Measurements from ENCODE around the gene CLRN2.

CLRN2 gene

GRCh38 chr4:17559709-17560048 is 44.7 kb downstream of the CLRN2 start:
- in situ Hi-C loops (cut with MboI; ENCODE audit: low sequenced_read_pairs, unreplicated experiment): loop anchor here (10.0 to 25.0 kb wide), 3 partner anchors 65 to 803 kb away; no protein-coding TSS in a partner anchor
- no peak for DNase-seq (ENCODE audit: low spot score)
- TF ChIP-seq, protein P1, sequence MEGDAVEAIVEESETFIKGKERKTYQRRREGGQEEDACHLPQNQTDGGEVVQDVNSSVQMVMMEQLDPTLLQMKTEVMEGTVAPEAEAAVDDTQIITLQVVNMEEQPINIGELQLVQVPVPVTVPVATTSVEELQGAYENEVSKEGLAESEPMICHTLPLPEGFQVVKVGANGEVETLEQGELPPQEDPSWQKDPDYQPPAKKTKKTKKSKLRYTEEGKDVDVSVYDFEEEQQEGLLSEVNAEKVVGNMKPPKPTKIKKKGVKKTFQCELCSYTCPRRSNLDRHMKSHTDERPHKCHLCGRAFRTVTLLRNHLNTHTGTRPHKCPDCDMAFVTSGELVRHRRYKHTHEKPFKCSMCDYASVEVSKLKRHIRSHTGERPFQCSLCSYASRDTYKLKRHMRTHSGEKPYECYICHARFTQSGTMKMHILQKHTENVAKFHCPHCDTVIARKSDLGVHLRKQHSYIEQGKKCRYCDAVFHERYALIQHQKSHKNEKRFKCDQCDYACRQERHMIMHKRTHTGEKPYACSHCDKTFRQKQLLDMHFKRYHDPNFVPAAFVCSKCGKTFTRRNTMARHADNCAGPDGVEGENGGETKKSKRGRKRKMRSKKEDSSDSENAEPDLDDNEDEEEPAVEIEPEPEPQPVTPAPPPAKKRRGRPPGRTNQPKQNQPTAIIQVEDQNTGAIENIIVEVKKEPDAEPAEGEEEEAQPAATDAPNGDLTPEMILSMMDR (IDR thresholded peaks at IDR 0.05; ENCODE audit: borderline replicate concordance, control extremely low read depth, extremely low read depth, insufficient read depth, missing control alignments): no peak

- in situ Hi-C loops (cut with MboI; ENCODE audit: low sequenced_read_pairs, unreplicated experiment): loop anchor here (25.0 kb wide), 1 partner anchor 802 kb away; no protein-coding TSS in a partner anchor
- DNase-seq (ENCODE audit: low spot score): no peak
- TF ChIP-seq, protein P1 (IDR thresholded peaks at IDR 0.05; ENCODE audit: borderline replicate concordance, control extremely low read depth, extremely low read depth, insufficient read depth, missing control alignments): no peak
These were observed 45.2 kb downstream of the CLRN2 start for GRCh38 chr4:17560065-17560673.

DNA sequence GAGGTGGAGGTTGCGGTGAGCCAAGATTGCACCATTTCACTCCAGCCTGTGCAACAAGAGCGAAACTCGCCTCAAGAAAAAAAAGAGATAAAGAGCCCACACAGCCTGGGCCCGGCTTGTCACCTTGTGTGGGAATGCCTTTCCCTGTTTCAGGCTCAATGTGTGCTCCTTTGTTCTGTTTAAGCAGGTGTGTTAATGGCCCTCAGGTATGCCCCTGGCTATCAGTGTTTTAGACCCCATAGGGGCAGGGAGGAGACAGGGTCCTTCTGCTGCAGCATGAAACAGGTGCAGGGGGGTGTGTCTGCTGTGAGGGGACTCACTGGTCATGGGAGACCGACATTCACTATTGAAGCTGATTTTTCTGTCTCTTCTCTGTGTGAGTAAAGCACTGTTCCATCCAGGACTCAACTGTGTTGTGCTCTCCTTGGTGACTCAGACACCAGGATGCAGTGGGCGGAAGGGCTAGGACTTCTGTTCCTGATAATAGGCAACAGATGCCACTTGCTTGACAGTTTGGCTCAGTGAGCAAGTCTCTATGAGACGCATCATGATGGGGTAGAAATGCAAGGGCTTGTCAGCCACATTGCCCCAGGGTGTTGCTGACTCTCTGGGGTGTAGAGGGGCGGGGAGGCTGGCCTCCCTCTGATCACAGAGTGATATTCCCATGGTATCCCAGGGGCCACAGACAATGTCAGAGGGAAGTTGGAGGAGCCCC is 46.4 kb downstream of the CLRN2 start:
- in situ Hi-C loops (cut with MboI; ENCODE audit: low sequenced_read_pairs, unreplicated experiment): loop anchor here (25.0 kb wide), 1 partner anchor 801 kb away; no protein-coding TSS in a partner anchor
- TF ChIP-seq, protein P1 (IDR thresholded peaks at IDR 0.05; ENCODE audit: borderline replicate concordance, control extremely low read depth, extremely low read depth, insufficient read depth, missing control alignments): no peak
- DNase-seq (ENCODE audit: low spot score): no peak

GRCh38 chr4:17562157-17562556 is 47.2 kb downstream of the CLRN2 start:
- DNase-seq (ENCODE audit: low spot score): no peak
- in situ Hi-C loops (cut with MboI; ENCODE audit: low sequenced_read_pairs, unreplicated experiment): loop anchor here (25.0 kb wide), 1 partner anchor 800 kb away; no protein-coding TSS in a partner anchor

GRCh38 chr4:17565846-17566245 is 50.9 kb downstream of the CLRN2 start:
- TF ChIP-seq, protein P1 (IDR thresholded peaks at IDR 0.05; ENCODE audit: borderline replicate concordance, control extremely low read depth, extremely low read depth, insufficient read depth, missing control alignments): no peak
- in situ Hi-C loops (cut with MboI; ENCODE audit: low sequenced_read_pairs, unreplicated experiment): loop anchor here (25.0 kb wide), 1 partner anchor 796 kb away; no protein-coding TSS in a partner anchor
- no peak for DNase-seq (ENCODE audit: low spot score)

More at GRCh38 chr4:17562157-17562556, 47.2 kb downstream of the CLRN2 start:
- TF ChIP-seq, protein P1 (IDR thresholded peaks at IDR 0.05; ENCODE audit: borderline replicate concordance, control extremely low read depth, extremely low read depth, insufficient read depth, missing control alignments): no peak

DNA sequence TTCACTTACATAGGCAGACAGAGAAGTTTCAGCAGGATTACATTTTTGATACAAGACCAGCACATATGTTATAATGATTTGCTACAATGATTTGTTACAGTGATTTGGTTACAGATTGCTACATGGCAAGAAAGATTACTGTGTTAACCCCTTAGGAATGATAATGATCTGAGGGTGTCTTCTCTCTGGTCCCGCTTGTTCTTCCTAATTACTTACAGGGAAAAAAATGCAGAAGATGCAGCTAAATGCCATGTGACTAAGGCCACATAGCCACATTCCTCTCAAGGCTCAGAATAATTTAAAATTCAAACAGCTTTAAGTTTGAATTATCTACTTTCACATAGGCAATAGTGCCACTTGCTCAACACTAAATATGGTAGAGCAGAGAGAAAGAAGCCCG is 52.3 kb downstream of the CLRN2 start:
- no peak for DNase-seq (ENCODE audit: low spot score)
- TF ChIP-seq, protein P1 (IDR thresholded peaks at IDR 0.05; ENCODE audit: borderline replicate concordance, control extremely low read depth, extremely low read depth, insufficient read depth, missing control alignments): no peak
- in situ Hi-C loops (cut with MboI; ENCODE audit: low sequenced_read_pairs, unreplicated experiment): loop anchor here (25.0 kb wide), 1 partner anchor 795 kb away; no protein-coding TSS in a partner anchor
